Medulla oblongata (tissue), 1 donor: Measurements from ENCODE around the gene FEM1A.

Source experiments
- DNase-seq: peaks from one replicate; pipeline ENCODE4 v3.0.0-alpha.2; 2015; ENCODE audit errors: extremely low spot score

The FEM1A gene

DNA sequence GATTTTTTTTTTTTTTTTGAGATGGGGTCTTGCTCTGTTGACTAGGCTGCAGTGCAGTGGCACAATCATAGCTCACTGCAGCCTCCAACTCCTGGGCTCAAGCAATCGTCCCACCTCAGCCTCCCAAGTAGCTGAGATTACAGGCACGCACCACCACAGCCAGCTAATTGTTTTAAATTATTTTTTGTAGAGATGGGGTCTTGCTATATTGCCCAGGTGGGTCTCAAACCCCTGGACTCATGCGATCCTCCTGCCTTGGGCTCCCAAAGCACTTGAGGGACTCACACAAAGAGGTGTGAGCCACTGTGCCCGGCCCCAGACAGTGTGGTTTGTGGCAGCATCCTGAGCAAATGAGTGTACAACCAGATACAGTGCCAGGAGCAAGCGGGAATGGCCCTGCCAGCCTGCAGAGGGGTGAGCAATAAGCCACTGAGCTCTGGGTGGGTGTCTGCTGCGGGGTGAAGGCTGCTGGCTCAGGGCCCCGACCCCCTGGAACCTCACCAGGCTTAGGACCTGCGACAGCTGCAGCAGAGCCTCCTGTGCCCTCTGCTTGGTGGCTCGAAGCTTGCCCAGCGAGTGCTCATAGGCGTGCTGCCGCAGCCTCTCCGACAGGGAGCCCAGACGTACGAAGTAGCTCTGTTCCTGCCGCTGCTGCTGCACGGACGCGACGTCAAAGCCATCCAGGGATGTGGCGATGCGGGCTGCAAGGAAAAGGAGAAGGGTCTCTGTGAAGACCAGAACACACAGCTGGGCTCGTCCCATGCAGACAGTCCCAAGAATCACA, 55.8 kb downstream of the FEM1A start:
- no peak for DNase-seq

DNA sequence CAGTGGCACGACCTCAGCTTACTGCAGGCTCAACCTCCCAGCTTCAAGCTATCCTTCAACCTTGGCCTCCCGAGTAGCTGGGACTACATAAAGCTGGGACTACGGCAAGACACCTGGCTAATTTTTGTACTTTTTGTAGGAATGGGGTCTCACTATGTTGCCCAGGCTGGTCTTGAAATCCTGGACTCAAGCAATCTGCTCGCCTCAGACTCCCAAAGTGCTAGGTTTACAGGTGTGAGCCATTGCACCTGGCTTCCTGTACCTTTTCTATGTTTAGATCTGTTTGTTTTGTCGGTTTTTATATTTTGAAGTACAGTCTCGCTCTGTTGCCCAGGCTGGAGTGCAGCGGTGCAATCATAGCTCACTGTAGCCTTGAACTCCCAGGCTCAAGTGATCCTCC, 57.5 kb downstream of the FEM1A start:
- DNase-seq: no peak
